ENCODE measurements around the gene ALCAM.

The ALCAM gene

DNA sequence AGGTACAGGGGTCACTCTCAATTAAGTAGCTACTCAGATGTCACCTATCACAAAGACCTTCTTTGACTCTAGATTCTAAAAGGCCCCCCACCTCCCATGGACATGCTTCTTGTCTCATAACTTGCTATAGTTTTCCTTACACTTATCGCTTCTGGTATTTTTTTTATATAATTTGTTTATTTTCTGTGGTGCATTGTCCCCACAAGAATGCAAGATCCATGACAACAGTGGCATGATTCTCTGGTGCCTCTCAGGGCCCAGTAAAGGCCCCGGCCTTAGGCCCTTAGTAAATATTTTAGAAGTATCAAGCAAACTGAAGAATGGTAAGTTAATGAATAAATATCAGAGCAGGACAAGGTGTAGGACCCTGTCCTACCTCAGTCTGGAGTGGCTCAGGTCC is 253.5 kb downstream of the ALCAM start:
- POLR2A ChIA-PET: no interaction called here

DNA sequence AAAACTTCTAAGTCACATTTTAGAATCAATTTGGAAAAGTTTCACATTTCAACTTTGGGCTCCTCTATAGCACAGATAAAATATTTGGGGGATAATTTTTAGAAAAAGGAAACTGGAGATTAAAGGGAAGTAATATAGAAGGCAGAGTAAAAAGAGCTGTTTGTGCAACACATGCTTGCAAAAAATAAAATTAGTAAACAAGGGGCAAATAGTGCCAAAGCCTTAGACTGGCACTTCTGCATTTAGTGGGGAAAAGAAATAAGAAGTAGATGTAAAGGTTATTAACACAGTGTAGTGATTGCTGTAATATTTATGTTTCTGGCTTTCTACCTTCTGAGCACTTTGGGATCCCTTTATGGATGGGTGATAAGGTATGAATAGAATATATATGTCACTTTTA is 255.5 kb downstream of the ALCAM start:
- Histone ChIP-seq H3K27ac (ENCODE audit: extremely low read depth, low read depth, low read length) (no peak overlapping the region), H3K4me1 (ENCODE audit: control insufficient read depth, insufficient read depth, low read length) (no peaks in the 10 kb centered on the region), H3K36me3 (ENCODE audit: control insufficient read depth in 2 of 2, insufficient read depth in 1 of 2, low read length in 2 of 2) (no peaks in the 10 kb centered on the region), H3K4me3 (ENCODE audit: low read depth, low read length) (no peak overlapping the region), H3K9me3 (ENCODE audit: control insufficient read depth, insufficient read depth, low read depth, low read length) (no peaks in the 10 kb centered on the region)
- POLR2A ChIA-PET: no interaction called here
- CTCF ChIA-PET: no interaction called here
- TF ChIP-seq ZNF211 (tag by site-specific recombination; IDR thresholded peaks at IDR 0.05; ENCODE audit: low read depth) (no peak), ZNF350 (tag by site-specific recombination; IDR thresholded peaks at IDR 0.05) (no peak), PATZ1 (tag by site-specific recombination; IDR thresholded peaks at IDR 0.05) (no peak), ZFP41 (tag by site-specific recombination; IDR thresholded peaks at IDR 0.05; ENCODE audit: borderline replicate concordance) (no peak), ZNF747 (tag by site-specific recombination; IDR thresholded peaks at IDR 0.05) (no peak), ZNF416 (tag by site-specific recombination; IDR thresholded peaks at IDR 0.05) (no peak), ZBTB49 (tag by site-specific recombination; IDR thresholded peaks at IDR 0.05; ENCODE audit: low read depth) (no peak), ZSCAN23 (tag by site-specific recombination; IDR thresholded peaks at IDR 0.05) (no peak)

More for the DNA sequence above, 253.5 kb downstream of the ALCAM start:
- no peak overlapping the region for H3K4me3 ChIP-seq (ENCODE audit: low read depth, low read length)
- H3K4me1 ChIP-seq (ENCODE audit: control insufficient read depth, insufficient read depth, low read length): no peaks in the 10 kb centered on the region
- no peak overlapping the region for H3K27ac ChIP-seq (ENCODE audit: extremely low read depth, low read depth, low read length)
- no peaks in the 10 kb centered on the region for H3K9me3 ChIP-seq (ENCODE audit: control insufficient read depth, insufficient read depth, low read depth, low read length)
- TF ChIP-seq EGR2 (tag by site-specific recombination; IDR thresholded peaks at IDR 0.05; ENCODE audit: low read depth): no peak
- TF ChIP-seq ZNF488 (tag by site-specific recombination; IDR thresholded peaks at IDR 0.05): no peak
- no peak for TF ChIP-seq ZNF639 (tag by site-specific recombination; IDR thresholded peaks at IDR 0.05)
- TF ChIP-seq, protein P1, sequence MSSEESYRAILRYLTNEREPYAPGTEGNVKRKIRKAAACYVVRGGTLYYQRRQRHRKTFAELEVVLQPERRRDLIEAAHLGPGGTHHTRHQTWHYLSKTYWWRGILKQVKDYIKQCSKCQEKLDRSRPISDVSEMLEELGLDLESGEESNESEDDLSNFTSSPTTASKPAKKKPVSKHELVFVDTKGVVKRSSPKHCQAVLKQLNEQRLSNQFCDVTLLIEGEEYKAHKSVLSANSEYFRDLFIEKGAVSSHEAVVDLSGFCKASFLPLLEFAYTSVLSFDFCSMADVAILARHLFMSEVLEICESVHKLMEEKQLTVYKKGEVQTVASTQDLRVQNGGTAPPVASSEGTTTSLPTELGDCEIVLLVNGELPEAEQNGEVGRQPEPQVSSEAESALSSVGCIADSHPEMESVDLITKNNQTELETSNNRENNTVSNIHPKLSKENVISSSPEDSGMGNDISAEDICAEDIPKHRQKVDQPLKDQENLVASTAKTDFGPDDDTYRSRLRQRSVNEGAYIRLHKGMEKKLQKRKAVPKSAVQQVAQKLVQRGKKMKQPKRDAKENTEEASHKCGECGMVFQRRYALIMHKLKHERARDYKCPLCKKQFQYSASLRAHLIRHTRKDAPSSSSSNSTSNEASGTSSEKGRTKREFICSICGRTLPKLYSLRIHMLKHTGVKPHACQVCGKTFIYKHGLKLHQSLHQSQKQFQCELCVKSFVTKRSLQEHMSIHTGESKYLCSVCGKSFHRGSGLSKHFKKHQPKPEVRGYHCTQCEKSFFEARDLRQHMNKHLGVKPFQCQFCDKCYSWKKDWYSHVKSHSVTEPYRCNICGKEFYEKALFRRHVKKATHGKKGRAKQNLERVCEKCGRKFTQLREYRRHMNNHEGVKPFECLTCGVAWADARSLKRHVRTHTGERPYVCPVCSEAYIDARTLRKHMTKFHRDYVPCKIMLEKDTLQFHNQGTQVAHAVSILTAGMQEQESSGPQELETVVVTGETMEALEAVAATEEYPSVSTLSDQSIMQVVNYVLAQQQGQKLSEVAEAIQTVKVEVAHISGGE (tag by site-specific recombination; conservative IDR thresholded peaks at IDR 0.05; ENCODE audit: low read depth): no peak
- TF ChIP-seq ZBTB21 (tag by site-specific recombination; IDR thresholded peaks at IDR 0.05): no peak
- no peak for TF ChIP-seq HOXD13 (CRISPR knock-in tag; IDR thresholded peaks at IDR 0.05; ENCODE audit: borderline replicate concordance)
- no peak for TF ChIP-seq ZNF121 (tag by site-specific recombination; IDR thresholded peaks at IDR 0.05)
- no peak for TF ChIP-seq ZNF776 (tag by site-specific recombination; IDR thresholded peaks at IDR 0.05; ENCODE audit: borderline replicate concordance)
- TF ChIP-seq ZBTB8A (tag by site-specific recombination; IDR thresholded peaks at IDR 0.05): no peak
- no peak for TF ChIP-seq ZNF621 (tag by site-specific recombination; IDR thresholded peaks at IDR 0.05)
- TF ChIP-seq ZNF510 (tag by site-specific recombination; IDR thresholded peaks at IDR 0.05; ENCODE audit: insufficient replicate concordance): no peak
- TF ChIP-seq GLIS2 (tag by site-specific recombination; IDR thresholded peaks at IDR 0.05): no peak
- TF ChIP-seq ZNF426 (tag by site-specific recombination; IDR thresholded peaks at IDR 0.05): no peak
- TF ChIP-seq, protein P2, sequence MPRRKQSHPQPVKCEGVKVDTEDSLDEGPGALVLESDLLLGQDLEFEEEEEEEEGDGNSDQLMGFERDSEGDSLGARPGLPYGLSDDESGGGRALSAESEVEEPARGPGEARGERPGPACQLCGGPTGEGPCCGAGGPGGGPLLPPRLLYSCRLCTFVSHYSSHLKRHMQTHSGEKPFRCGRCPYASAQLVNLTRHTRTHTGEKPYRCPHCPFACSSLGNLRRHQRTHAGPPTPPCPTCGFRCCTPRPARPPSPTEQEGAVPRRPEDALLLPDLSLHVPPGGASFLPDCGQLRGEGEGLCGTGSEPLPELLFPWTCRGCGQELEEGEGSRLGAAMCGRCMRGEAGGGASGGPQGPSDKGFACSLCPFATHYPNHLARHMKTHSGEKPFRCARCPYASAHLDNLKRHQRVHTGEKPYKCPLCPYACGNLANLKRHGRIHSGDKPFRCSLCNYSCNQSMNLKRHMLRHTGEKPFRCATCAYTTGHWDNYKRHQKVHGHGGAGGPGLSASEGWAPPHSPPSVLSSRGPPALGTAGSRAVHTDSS (tag by site-specific recombination; IDR thresholded peaks at IDR 0.05): no peak
- no peak for TF ChIP-seq ZNF433 (tag by site-specific recombination; IDR thresholded peaks at IDR 0.05; ENCODE audit: low read depth)
- no peaks in the 10 kb centered on the region for H3K36me3 ChIP-seq (ENCODE audit: control insufficient read depth in 2 of 2, insufficient read depth in 1 of 2, low read length in 2 of 2)
- CTCF ChIA-PET: no interaction called here

Measured in HEK293 (cell line).